Fibroblast of mammary gland (primary cell): ENCODE data around the gene RITA1.

Source experiments
- DNase-seq: peaks from one replicate; pipeline ENCODE4 v3.0.0-alpha.2; 2010; ENCODE audit warnings: low read depth
- H3K4me3 ChIP-seq: 2 replicates; pipeline ENCODE4 v1.5.1; 2011; ENCODE audit warnings: low read depth, mild to moderate bottlenecking, low read length, moderate library complexity; ENCODE audit not compliant: control insufficient read depth
- TF ChIP-seq, protein P1 (sequence below): conservative IDR thresholded peaks from 2 replicates; pipeline ENCODE4 v1.5.1; 2011; ENCODE audit warnings: low read depth, low read length, inconsistent platforms; ENCODE audit not compliant: control insufficient read depth, insufficient read depth

Gene RITA1

DNA sequence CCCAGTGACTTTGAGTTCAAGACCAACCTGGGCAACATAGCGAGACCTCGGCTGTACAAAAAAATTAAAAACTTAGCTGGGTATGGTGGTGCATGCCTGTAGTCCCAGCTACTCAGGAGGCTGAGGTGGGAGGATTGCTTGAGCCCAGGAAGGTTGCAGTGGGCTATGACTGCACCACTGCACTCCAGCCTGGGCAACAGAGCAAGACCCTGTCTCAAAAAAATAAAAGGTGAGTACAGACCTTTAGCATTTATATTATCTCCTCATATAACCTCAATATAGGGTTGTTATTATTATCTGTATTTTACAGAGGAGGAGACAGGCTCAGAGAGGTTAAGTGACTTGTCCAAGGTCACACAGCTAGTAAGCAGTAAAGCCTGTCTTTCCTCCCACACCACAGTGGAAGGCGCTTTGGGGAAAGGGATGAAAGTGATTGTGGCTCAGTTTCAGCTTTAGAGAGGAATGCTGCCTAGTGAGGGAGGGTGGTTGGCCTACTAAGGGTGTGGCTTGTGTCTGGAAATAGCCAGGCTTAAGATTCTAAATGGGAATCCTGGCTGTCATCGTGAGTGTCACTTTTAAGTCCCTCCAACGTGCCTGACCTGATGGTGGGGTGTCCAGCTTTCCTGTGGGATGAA lies 43.0 kb downstream of the RITA1 start:
- TF ChIP-seq, protein P1, sequence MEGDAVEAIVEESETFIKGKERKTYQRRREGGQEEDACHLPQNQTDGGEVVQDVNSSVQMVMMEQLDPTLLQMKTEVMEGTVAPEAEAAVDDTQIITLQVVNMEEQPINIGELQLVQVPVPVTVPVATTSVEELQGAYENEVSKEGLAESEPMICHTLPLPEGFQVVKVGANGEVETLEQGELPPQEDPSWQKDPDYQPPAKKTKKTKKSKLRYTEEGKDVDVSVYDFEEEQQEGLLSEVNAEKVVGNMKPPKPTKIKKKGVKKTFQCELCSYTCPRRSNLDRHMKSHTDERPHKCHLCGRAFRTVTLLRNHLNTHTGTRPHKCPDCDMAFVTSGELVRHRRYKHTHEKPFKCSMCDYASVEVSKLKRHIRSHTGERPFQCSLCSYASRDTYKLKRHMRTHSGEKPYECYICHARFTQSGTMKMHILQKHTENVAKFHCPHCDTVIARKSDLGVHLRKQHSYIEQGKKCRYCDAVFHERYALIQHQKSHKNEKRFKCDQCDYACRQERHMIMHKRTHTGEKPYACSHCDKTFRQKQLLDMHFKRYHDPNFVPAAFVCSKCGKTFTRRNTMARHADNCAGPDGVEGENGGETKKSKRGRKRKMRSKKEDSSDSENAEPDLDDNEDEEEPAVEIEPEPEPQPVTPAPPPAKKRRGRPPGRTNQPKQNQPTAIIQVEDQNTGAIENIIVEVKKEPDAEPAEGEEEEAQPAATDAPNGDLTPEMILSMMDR, result no peak
- no peak for DNase-seq
- no peak overlapping the region for H3K4me3 ChIP-seq

DNA sequence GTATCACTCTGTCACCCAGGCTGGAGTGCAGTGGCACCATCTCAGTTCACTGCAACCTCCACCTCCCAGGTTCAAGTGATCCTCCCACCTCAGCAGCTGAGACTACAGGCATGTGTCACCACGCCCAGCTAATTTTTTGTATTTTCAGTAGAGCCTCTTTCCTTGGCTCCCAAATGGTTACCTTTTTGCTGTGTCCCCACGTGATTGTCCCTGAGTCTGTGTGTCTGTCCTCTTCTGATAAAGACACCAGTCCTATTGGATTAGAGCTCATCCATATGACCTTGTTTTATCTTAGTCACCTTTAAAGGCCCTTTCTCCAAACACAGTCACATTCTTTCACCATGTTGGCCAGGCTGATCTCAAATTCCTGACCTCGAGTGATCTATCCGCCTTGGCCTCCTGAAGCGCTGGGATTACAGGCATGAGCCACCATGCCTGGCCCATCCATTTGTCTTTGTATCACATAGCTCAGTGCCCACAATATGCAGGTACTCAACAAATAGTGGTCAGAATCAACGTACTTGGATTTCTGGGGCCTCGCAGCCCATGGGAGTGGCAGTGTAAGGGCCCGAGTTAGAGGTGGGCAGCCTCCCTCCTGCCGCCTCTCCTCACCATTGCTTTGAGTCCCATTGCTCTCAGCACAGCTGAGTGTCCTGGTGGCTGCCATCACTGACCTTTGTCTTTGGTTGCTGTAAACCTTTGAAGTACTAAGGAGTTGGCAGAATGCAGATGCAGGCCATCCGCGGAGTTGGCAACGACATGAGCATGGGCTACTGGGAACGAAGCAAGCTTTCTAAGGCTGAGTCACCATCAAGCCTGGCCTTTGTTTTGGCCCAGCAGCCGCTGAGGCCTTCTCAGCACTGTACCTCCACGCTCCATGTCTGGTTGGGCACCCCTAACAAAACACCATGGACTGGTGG lies 45.1 kb downstream of the RITA1 start:
- H3K4me3 ChIP-seq, result no peak overlapping the region
- peak; percentile 33 for DNase-seq
- TF ChIP-seq, protein P1, result no peak

DNA sequence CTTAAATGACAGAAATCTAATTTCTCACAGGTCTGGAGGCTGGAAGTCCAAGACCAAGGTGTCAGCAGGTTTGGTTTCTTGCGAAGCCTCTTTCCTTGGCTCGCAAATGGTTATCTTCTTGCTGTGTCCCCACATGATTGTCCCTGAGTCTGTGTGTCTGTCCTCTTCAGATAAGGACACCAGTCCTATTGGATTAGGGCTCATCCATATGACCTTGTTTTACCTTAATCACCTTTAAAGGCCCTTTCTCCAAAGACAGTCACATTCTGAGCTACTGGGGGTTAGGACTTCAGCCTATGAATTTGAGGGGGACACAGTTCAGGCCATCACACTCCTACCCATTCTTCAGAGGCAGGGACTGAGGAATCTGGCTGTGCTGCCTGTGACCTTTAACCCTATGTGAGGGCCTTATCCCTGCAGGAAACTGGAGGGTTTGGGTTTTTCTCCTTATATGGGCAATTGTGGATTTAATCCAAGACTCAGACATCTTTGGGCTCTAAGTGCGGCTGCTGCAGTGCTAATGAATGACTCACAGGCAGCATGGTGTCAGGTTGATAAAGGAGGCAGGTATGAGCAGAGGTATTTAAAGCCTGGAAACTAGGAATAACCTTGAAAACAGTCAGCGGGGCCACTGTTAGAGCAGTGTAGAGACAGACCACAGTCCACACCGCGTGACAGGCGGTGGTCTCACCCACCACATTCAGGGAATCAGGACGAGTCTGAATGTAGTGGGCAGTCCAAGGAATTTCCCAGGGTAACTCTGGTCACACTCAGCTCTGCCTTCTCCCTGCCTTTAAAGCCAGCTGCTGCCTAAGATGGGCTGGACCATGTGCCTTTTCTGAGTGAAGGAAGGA lies 45.9 kb downstream of the RITA1 start:
- no peak for DNase-seq
- TF ChIP-seq, protein P1, result no peak
- no peak overlapping the region for H3K4me3 ChIP-seq

DNA sequence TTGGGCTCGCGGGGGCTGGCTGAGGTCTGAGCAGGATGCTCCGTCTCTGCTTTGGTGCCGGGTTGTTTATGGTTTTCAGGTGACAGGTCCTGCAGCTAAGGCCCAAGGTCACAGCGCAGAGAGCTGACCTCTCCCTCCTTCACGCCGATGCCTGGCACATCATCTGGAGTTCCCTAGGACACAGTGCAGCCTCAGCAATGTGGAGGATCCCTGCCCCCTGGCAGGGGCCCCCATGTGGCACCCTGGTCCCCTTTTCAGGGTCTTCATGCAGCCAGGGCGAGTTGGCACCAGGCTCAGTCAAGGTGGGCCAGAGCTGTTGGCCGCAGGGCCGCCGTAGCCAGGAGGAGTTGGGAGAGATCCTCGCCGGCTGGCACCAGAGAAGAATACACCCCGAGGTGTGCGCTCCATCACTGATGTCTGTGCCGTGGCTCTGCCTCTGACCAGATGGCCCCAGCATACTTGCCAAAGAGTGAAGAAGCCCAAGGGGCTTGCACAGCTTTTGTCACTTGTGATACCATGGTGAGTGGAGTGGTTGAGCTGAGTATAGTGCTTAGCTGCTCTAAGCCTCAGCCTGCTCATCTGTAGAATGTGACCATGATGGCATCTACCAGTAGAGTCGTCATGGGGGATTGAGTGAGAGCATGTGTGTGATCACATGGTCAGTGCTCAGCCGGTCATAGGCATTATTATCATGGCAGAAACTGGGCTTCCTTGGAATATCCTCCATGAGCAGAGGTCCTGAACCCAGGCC lies 46.7 kb downstream of the RITA1 start:
- DNase-seq, result no peak
- H3K4me3 ChIP-seq, result no peak overlapping the region
- TF ChIP-seq, protein P1, result no peak

DNA sequence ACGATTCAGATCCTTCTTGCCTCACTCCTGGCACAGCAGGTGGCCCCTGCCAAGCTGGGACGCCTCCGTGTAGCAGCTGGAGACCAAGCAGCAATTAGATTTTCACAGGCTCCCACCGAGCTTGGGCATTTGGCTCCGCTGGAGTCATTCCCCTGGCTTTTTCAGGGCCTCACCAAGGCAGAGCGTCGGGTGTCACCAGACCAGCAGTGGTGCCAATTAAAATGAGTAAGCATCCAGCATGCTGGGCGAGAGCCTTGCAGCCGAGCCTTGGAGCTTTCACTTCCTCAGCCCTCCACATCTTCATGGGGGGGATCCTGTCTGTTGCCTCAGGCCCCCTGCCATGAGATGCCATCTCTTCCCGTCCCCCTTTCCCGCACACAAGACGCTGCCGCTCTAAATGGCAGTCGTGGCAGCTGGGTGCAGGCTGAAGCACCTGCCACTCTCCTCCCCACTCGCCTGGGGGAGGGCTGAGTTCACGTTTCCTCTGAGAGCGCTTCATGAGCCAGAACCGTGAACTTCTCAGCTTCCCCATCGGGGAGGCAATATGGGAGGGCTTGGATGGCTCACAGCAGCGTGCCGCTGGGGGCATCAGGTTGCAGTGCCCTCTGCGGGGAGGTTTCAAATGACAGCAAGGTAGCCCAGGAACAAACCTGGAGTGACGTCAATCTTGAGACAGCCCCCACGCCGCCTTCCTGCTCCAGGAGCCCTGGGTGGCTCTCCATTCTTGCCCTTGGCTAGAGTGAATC lies 47.5 kb downstream of the RITA1 start:
- DNase-seq, result peak; percentile 20
- no peak overlapping the region for H3K4me3 ChIP-seq
- TF ChIP-seq, protein P1, result no peak
